Brain pericyte (primary cell): Measurements from ENCODE around the gene EHBP1.

Experiments used
- DNase-seq: peaks from one replicate; pipeline ENCODE4 v3.0.0-alpha.2; 2012; ENCODE audit warnings: low read depth, low spot score

The EHBP1 gene

DNA sequence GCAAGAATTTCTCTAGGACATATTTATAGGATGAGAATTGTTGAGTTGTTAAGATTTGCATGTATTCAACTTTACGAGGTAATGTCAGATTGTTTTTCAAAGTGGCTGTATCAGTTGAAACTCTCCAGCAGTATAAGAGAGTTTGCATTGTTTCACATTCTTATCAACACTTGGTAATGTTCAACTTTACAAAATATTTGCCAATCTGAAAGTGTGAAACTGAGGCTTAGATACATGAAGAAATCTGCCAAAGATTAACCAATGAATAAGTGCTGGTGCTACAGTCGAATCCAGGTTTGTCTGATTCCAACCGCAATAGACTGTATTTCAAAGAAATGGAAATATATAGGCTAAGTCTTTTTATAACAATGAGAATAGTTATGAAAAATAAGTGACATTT is 117.0 kb downstream of the EHBP1 start:
- DNase-seq = no peak

DNA sequence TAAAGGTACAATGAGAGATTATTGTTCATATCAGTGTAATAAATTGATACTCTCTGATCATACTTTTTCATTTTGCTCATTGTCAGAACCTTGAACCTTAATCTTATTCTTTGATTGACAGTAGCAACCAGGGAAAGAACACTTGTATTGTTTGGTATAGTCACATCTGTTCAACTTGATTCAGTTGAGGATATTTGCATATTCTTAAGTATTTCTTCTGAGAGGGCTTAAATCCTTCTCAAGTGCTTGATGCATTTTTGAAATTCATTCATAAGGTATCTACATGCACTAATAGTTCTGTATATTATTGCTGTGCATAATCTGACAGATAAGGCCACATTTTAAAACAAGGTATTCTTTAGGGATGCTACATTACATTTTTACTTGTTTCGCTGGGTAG is 118.9 kb downstream of the EHBP1 start:
- no peak for DNase-seq

DNA sequence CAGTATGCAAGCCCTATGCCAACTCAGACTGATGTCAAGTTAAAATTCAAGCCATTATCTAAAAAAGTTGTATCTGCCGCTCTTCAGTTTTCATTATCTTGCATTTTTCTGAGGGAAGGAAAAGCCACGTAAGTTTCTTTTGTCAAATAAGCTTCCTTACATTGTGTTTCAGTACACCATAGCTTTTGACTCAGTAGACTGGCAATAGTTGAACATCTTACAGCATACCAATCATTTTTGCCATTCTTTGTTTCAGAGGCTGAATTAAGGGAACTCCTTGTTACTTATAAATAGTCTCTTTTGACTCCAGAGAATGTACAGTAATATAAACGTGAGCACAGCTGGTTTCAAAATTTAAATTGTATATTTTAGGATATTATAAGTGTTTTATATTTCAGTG is 120.6 kb downstream of the EHBP1 start:
- DNase-seq = no peak

DNA sequence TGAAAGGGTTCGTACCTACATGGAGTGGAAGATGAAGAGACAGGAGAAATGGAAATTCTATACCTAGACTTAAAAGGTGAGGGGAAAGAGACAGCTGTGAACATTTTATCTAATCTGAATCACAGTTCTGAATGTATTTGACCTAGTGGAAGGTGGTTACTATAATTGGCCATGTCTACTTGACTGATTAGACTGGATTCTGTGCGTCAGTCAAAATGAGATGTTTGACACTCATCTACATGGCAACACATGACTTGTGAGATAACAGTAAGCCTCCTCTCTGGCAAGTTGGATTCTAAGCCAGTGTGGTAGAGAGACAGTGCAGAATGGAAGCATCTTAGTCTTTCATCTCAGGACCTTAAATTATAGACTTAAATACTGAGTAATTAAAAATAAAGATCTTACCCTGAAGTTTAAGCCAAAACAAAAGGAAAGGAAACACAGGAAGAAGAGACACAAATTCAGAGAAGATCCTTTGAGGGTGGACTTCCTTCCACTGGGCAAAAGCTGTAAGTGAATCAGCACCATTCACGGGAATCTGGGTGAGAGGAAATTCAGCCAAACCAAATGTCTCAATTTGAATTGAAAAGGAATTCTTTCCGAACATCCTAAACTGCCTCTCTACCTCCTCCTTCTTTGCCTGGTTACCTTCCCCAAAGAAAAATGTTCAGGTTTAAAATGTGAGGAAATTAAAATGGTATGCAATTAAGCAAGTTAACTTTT is 121.6 kb downstream of the EHBP1 start:
- DNase-seq = no peak

DNA sequence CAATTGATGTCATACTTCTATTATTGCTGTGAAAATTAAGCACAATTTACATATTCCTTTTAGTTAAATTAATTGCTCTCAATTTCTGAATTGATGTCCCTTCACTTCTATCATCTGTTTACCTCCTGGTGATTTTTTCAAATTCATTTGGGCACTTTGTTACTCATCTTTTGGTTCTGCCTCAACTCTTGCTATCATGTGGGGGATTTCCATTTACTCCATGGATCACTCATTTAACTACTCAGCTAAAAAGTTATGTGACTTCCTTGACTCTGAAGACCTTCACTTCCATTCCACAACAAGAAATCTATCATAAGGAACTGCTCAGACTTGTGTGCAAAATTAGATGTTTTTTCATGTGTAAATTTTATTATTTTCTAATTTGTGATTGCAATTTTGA is 126.2 kb downstream of the EHBP1 start:
- DNase-seq = no peak

DNA sequence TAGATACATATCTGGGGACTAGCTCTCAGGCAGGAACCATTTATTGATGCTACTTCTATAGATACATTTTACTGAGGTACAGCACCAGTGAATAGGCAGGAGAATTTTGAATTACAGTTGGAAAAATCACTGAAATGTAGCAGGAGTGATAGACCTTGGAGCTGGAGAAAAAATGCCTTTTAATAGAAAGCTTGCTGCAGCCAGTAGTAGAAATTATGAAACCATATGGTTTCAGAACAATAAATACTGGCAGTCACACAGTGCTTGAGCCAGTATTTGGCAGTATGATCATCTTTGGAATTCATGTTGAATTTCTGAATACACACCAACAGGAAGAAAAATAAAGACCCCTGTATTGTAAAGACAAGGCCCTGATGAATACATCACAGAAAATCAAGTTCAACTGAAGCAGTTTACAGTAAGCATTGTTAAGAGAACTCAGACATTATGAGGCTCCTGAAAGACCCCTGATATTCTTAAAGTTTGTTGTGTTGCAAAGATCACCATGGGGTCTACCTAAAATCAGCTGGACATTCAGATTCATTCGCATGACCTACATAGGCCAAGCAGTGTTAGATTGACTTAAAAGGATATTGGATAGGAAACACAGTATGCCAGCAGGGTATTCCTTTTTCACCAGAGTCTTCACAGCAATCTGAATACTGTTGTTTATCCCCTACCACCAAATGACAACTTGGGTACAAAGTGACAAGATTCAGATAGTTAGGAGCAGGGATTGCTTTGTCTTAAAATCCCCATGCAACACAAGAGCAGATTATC is 139.0 kb downstream of the EHBP1 start:
- DNase-seq = no peak

DNA sequence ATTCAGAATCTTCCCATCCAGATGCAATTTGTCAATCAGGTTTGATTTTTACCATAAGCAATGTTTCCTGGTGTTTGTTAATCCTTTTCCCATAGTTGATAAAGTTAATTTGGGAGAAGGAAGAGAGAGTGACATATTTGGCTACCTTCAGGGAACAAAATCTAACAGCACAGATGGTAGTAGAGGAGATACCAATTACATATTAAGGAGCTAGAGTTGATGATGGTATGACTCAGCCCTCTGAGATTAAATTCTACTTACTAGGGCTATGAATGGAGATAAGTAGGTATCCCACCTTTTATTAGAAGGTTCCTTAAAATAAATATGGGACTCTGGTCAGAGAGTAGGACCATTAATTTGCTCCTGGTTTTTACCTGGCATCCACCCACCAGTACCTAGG is 139.7 kb downstream of the EHBP1 start:
- no peak for DNase-seq

DNA sequence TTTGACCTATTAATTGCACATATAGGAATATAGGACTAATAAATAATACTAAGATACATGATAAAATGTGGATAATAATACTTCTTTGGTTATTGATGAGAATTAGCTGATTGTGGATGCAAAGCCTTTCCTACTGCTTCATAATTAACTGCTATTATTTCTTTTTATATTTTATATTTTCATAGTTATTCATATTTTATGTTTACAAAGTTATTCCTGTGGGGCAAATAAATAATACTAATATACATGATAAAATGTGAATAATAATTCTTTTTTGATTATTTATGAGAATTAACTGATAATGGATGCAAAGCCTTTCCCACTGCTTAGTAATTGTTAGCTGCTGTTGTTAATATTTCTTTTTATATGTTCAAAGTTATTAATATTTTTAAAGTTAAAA is 146.7 kb downstream of the EHBP1 start:
- DNase-seq = no peak

DNA sequence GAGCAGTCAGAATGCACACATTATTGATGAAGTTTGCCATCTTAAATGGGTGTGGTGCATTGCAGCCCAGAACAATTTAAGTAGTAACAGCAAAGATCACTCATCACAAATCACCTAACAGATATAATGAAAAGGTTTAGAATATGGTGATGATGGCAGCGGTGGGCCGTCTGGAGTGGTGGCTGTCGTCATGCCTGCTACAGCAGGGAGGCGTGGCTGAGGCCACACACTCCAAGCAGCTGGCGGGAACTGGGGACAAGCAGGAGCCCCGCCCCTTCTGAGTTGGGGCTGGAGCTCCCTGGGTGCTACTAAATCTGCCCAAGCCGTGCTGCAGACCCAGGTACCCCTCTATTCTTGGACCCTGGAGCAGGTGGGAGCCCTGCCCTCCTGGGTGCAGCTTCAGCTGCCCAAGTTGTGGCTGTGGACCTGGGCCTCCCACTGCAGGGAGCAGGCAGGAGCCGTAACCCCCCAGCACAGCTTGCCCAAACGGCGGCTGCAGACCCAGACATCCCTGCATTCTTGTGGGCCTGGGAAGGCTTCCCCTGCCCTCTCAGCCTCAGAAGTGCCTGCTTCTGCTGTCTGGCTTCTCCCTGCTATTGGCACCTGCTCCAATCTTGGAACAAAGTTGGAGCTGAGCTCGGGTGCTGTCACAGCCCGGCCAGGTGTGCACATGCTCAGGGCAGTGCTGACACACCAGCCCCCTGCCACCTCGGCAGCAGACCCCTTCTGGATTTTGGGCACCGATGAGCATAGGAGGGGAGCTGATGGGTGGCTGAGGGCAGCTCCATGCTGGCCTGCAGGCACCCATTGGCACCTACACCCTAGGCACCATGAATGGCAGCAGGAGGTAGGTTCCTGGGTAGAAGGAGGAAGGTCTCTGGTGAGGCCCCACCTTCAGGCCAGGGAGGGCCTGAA is 149.3 kb downstream of the EHBP1 start:
- no peak for DNase-seq

DNA sequence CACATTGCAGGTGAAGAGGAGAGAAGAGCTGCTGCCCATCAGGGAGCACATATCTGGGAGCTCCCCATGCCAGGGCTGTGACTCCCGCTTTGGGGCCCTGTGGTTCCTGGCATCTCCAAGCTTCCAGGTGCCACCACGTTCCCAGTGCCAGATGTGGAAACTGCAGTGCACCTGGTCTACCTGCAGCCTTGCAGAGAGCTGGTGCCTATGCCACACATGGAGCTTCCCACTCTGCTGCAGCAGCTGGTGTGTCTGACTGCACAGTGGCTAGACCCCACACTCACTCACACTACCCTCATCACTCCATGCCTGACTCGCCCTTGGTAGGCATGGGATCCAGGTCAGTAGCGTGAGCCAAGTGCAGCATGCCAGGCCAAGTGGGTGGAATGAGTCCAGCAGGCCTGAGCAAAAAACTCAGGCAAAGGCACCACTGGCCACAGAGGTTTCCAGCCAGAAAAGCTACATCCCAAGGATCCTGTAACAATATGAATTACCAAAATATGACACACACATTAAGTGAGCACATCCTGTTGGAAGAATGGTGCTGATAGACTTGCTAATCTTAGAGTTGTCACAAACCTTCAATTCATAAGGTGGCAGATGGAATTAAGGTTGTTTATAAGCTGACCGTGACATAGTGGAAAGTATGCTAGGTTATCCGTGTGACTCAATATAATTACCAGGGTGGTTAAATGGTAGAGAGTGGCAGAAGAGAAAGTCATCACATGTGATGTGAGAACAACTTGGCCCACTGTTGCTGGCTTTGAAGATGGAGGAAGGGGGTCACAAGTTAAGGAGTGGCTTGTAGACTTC is 150.9 kb downstream of the EHBP1 start:
- no peak for DNase-seq

DNA sequence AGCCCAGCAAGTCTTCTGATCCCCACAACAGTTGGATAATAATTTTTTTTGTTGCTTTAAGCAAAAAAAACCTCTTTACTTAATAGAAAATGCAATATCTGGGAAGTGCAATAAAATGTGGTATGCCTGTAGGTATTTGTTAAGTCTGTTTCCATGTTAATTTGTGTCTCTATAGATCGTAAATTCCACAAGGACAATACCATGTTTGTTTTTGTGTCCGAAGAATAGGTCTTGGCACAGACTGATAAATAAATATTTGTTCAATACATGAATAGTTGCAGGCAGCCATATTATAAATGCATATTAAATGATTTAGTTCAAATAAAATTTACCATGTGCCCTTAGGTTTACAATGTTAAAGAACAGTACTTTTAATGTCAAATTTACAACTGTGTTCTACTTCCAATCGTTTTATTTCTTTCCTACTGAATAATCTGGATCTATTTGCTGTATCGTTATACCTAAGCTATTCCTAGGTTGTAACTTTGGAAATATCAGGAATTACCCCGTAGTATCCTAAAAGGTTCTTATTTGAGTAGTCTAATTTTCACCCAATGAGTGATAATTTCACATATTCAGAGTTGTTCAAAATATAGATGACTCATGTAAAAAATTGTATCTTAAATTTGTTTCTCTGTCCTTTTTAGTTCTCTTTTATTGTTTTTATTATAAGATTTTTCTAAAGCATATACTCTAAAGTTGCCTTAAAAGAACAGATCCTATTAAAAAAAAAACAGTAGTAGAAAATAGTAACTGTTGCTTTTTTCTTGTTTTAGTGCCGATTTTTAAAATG is 151.8 kb downstream of the EHBP1 start:
- DNase-seq = no peak

DNA sequence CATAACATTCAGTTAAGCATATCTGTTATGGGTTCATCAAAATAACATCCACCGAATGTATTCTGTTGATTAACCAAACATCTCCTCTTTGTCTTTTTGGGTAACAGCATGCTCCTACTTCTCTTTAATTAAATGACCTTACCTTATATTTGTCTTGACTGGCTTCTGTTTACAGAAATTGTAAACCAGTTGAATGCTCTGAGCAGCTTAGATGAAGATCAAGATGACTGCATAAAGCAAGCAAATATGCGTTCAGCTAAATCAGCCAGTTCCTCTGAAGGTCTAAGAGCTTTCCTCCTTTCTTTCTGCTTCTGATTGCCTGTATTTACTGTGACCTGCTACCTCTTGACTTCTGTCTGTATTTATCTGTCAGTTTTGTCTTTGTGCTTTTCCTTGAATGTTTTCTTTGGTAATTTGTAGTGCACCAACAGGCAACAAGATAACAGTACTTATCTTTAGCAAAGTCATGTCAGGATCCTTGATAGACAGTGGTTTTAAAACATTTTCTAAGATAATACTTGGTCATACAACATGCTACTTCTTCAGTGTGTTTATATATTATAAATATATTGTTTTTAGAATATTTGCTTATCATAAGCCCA is 152.8 kb downstream of the EHBP1 start:
- DNase-seq = no peak

DNA sequence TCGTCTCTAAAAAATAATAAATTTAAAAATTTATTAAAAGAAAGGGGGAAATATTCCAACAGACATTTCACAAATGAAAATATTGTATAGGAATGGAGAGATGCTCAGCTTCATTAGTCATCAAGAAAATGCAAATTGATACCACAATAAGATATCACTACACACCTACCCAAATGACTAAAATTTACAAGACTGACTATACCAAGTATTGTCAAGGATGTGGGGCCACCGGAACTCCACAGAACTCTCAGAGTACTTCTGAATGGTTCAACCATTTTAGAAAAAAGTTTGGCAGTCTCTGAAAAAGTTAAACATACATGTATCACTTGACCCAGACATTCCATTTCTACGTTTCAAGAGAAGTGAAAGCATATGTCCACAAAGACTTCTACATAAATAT is 163.4 kb downstream of the EHBP1 start:
- DNase-seq = no peak

DNA sequence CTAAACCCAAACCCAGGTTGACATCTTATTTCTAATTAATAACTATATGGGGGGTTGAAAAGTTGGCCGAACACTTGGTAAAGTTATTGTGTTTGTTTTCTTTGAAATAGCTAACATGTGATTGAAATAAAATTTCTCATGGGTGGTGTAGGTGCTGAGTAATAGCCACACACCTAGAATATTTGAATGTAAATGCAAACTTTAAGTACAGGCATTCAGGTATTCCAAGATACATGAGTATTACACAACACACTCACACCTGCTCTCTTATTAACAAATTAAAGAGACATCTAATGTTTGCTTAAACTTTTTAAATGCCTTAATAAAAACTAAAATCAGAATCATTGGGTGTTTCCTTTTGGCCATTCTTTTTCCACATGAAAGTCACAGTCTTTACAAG is 165.5 kb downstream of the EHBP1 start:
- no peak for DNase-seq

DNA sequence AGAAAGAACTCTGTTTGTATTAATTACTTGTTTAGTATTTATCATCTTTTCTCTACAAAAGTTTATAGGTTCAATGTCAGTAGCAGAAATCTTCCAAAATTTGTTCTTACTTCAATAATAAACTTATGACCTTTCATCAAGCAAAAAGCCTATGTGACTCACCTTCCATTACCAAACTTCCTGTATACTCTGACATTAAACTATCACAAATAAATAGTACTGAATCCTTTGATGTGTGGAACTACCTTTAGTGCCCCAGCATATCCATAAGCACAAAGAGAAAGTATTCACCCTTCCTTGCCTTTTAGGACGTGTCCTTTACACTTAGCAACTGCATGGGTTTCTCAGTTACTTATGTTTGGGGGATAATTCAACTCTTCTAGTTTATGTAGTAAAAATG is 166.0 kb downstream of the EHBP1 start:
- no peak for DNase-seq

DNA sequence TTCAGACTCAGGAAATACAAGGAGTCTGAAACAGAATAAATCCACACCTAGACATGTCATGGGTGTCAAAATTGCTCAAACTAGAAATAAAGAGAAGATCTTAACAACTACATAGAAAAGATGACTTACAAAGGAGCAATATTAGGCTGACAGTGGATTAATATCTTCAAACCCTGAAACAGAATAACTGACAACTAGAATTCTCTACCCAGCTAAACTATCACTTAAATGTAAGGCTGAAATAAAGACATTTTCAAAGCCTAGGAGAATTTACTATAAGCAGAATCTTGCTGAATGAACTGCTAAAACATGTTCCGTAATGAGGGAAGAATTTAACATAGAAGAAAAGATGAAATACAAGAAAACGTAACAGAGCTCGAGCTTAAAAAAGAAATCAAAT is 168.1 kb downstream of the EHBP1 start:
- no peak for DNase-seq

DNA sequence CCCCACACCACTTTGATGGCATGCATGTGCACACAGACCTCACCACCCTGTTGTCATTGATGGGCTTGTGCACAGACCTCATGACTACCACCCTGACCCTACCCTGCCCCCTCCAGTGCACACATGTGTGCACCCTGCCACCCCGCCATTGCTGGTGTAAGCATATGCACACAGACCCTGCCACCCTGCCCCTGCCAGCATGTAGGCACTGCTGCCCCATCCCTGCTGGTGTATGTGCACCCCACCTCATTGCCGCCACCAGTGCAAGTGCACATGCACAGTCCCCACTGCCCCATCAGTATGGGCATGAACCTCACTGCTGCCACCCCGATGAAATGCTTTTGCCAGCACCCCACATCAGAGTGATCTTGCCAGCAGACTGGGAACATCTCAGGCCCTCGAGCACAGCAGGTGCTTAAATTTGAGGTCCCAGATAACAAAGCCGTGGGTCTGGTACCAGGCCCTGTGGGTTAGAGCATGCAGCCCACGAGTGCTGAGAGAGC is 169.4 kb downstream of the EHBP1 start:
- DNase-seq = no peak

DNA sequence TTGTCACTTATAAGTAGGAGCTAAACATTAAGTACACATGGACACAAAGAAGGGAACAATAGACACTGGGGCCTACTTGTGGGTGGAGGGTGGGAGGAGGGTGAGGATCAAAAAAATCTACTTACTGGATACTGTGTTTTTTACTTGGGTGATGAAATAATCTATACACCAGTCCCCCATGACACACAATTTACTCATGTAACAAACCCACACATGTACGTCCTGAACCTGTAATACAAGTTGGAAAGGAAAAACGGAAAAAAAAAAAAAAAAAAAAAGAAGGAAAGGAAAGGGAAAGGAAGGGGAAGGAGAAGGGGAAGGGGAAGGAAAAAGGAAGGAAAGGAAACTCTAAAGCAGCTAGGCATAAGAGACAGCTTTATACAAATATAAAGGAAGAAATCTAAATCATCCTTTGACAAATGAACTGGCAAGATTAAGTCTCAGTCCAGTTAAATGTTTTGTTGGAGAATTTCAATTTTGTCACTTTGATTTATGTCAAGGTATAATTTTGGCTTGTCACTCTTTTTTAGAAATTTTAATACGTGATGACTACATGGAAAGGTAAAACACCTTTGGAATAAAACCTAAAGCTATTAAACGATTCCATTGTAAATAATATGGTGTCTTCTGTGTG is 175.8 kb downstream of the EHBP1 start:
- no peak for DNase-seq

DNA sequence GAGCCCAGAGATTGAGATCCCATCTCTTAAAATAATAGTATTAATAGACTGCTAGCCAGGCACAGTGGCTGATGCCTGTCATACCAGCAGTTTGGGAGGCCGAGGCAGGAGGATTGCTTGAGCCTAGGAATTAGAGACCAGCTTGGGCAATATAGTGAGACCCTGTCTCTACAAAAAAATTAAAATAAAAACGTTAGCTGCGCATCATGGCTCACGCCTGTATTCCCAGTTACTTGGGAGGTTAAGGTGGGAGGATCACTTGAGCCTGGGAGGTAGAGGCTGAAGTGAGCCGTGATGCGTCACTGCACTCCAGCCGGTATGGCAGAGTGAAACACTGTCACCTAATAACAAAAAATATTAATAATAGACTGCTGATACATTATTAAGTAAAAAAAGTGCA is 178.1 kb downstream of the EHBP1 start:
- no peak for DNase-seq

DNA sequence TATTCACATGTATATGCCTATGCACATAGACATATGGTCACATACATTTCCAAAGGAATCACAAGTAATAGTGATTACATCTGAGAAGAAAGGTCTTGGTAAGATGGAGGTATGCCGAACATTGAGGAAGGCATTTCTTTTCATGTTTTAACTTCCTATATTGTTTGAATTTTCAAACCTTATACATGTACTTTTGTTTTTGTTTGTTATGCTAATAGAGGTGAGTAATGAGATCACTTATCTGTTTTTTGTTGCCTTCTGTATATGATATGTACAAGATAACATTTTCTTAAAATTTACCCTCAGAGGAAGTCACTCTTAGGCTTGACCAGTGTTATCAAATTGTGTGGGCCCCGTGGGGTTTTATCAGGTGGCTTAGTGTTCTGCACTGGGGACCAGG is 178.6 kb downstream of the EHBP1 start:
- no peak for DNase-seq
